D721Med (cell line): Measurements from ENCODE around the gene JMJD1C.
"Not testable (repeated sequence)": the region's sequence is repeated elsewhere in the genome, so short reads cannot be mapped to it uniquely, and the experiment has no call there.

Source experiments
- DNase-seq: peaks from one replicate; pipeline ENCODE4 v3.0.0; 2011; ENCODE audit warnings: low spot score; ENCODE audit not compliant: insufficient read length
- FAIRE-seq: peaks from 2 replicates; lab custom pipeline; 2011; peaks lifted over from hg19 to GRCh38; lab: Jason Lieb, UNC
- TF ChIP-seq, protein P1 (sequence below): IDR thresholded peaks from 2 replicates; pipeline ENCODE4 v1.5.1; 2012; ENCODE audit warnings: mild to moderate bottlenecking, control low read depth; ENCODE audit not compliant: insufficient read depth; ENCODE audit errors: missing control alignments

JMJD1C gene

GRCh38 chr10:63240807-63241206, 225.0 kb downstream of the JMJD1C start:
- TF ChIP-seq, protein P1, sequence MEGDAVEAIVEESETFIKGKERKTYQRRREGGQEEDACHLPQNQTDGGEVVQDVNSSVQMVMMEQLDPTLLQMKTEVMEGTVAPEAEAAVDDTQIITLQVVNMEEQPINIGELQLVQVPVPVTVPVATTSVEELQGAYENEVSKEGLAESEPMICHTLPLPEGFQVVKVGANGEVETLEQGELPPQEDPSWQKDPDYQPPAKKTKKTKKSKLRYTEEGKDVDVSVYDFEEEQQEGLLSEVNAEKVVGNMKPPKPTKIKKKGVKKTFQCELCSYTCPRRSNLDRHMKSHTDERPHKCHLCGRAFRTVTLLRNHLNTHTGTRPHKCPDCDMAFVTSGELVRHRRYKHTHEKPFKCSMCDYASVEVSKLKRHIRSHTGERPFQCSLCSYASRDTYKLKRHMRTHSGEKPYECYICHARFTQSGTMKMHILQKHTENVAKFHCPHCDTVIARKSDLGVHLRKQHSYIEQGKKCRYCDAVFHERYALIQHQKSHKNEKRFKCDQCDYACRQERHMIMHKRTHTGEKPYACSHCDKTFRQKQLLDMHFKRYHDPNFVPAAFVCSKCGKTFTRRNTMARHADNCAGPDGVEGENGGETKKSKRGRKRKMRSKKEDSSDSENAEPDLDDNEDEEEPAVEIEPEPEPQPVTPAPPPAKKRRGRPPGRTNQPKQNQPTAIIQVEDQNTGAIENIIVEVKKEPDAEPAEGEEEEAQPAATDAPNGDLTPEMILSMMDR: no peak
- no peak for DNase-seq
- no peak for FAIRE-seq

DNA sequence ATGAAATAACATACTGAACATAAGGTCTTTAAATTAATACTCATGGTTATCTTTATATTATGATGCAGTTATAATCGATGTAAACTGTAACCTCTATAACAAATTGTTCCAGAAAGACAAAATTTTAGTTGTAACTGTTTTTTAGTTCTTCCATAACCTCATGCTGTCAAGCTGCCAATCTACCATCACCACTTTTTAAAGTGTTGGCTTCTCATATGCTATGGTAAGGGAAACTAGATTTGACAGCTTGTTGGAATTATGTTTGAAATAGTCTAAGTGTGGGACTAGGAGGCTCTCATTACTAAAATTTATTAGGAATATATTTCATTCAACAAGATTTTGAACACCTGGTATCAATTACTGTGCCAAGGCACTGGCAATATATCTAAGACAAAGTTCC, 227.3 kb downstream of the JMJD1C start:
- FAIRE-seq (no peak), DNase-seq (no peak)

GRCh38 chr10:63237396-63237795, 228.4 kb downstream of the JMJD1C start:
- TF ChIP-seq, protein P1: no peak
- FAIRE-seq: no peak
- DNase-seq: no peak

More for the DNA sequence above, 227.3 kb downstream of the JMJD1C start:
- TF ChIP-seq, protein P1: no peak

GRCh38 chr10:63236113-63236935, 229.5 kb downstream of the JMJD1C start:
- no peak for DNase-seq
- TF ChIP-seq, protein P1: no peak
- no peak for FAIRE-seq

DNA sequence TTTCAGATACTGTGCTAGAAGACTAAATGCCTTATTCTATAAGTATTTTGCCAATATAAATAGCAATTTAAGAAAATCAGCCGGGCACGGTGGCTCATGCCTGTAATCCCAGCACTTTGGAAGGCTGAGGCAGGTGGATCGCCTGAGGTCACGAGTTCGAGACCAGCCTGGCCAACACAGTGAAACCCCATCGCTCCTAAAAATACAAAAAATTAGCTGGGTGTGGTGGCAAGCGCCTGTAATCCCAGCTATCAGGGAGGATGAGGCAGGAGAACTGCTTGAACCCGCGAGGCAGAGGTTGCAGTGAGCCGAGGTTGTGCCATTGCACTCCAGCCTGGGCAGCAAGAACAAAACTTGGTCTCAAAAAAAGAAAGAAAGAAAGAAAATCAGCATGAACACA, 230.6 kb downstream of the JMJD1C start:
- not testable (repeated sequence) for FAIRE-seq, DNase-seq

- TF ChIP-seq, protein P1: no peak
- no peak for FAIRE-seq
Measured at GRCh38 chr10:63229161-63229560, 236.6 kb downstream of the JMJD1C start.

GRCh38 chr10:63228237-63228636, 237.5 kb downstream of the JMJD1C start:
- TF ChIP-seq, protein P1: no peak
- no peak for DNase-seq
- FAIRE-seq: no peak

More at GRCh38 chr10:63229161-63229560, 236.6 kb downstream of the JMJD1C start:
- DNase-seq: no peak
